IMR-90 (cell line): ENCODE results near the gene HMX1. TPM values are rescaled to one million over a fixed set of nuclear protein-coding genes. Genes with fewer than 3 reads are reported as not detected.

ENCODE experiments used
- ATAC-seq: fragments of 200-7000 bp; cut with Tn5 transposase; 2 replicates; pipeline ENCODE4 v1.9.1; 2020; ENCODE audit warnings: low read depth, mild to moderate bottlenecking, moderate library complexity
- BruUV-seq: library from RNA; stranded (reverse); fragments of 400-500 nt; replicated peaks from 2 replicates; lab custom pipeline; 2021; lab: Mats Ljungman, UMichigan
- CTCF ChIA-PET: fragments of 300-600 bp; formaldehyde crosslinking; extraction: SDS; loops from one replicate; lab custom pipeline; 2021; ENCODE audit warnings: antibody characterized with exemption; lab: Yijun Ruan, JAX
- POLR2A ChIA-PET: fragments of 300-600 bp; sonication (Branson Sonifier 250); formaldehyde crosslinking; loops from one replicate; lab custom pipeline; 2022; ENCODE audit warnings: antibody characterized with exemption; ENCODE audit not compliant: unreplicated experiment; lab: Charles Lee
- DNase-seq: peaks from one replicate; pipeline ENCODE4 v3.0.0; 2013
- H2AFZ ChIP-seq: replicated peaks from 2 replicates; pipeline ENCODE3; 2013; ENCODE audit warnings: low read length, mild to moderate bottlenecking; ENCODE audit not compliant: poor library complexity
- H2AK5ac ChIP-seq: 2 replicates; pipeline ENCODE4 v1.6.1; 2013; ENCODE audit warnings: low read depth, low read length, inconsistent platforms
- H2AK9ac ChIP-seq: replicated peaks from 2 replicates; pipeline ENCODE3; 2013; ENCODE audit warnings: mild to moderate bottlenecking, low read depth, low read length, moderate library complexity; ENCODE audit not compliant: poor library complexity
- H2BK120ac ChIP-seq: 2 replicates; pipeline ENCODE4 v1.6.1; 2013; ENCODE audit warnings: low read depth, low read length, inconsistent platforms
- H2BK15ac ChIP-seq: 3 replicates; pipeline ENCODE4 v1.6.1; 2013; ENCODE audit warnings: low read depth, low read length, inconsistent platforms
- H2BK20ac ChIP-seq: 2 replicates; pipeline ENCODE4 v1.6.1; 2013; ENCODE audit warnings: low read depth, mild to moderate bottlenecking, inconsistent platforms, low read length, moderate library complexity
- H2BK5ac ChIP-seq: 2 replicates; pipeline ENCODE4 v1.6.1; 2013; ENCODE audit warnings: mild to moderate bottlenecking, low read depth, low read length, inconsistent platforms; ENCODE audit not compliant: poor library complexity, severe bottlenecking
- H3K14ac ChIP-seq: replicated peaks from 2 replicates; pipeline ENCODE4 v1.6.1; 2013; ENCODE audit warnings: low read depth, low read length, inconsistent platforms
- H3K18ac ChIP-seq: 2 replicates; pipeline ENCODE4 v1.6.1; 2013; ENCODE audit warnings: low read depth, low read length, control low read depth
- H3K23ac ChIP-seq: 2 replicates; pipeline ENCODE4 v1.6.1; 2013; ENCODE audit warnings: low read depth, low read length, inconsistent platforms
- H3K27ac ChIP-seq: 2 replicates; pipeline ENCODE4 v1.5.1; 2013; ENCODE audit warnings: mild to moderate bottlenecking, control low read depth, low read length; ENCODE audit not compliant: insufficient read depth
- H3K27me3 ChIP-seq: 2 replicates; pipeline ENCODE4 v1.6.1; 2013; ENCODE audit warnings: low read length; ENCODE audit not compliant: control insufficient read depth, insufficient read depth
- H3K36me3 ChIP-seq: 2 replicates; pipeline ENCODE4 v1.6.1; 2013; ENCODE audit warnings: low read length, mixed read lengths; ENCODE audit not compliant: control insufficient read depth, insufficient read depth
- H3K4ac ChIP-seq: 2 replicates; pipeline ENCODE4 v1.6.1; 2013; ENCODE audit warnings: low read depth, low read length, inconsistent platforms
- H3K4me1 ChIP-seq: 2 replicates; pipeline ENCODE4 v1.6.1; 2013; ENCODE audit warnings: low read length, mixed read lengths; ENCODE audit not compliant: control insufficient read depth, insufficient read depth
- H3K4me2 ChIP-seq: 2 replicates; pipeline ENCODE4 v1.6.1; 2013; ENCODE audit warnings: low read depth, mild to moderate bottlenecking, control low read depth, low read length, moderate library complexity
- H3K4me3 ChIP-seq: 2 replicates; pipeline ENCODE4 v1.5.1; 2013; ENCODE audit warnings: low read depth, mild to moderate bottlenecking, control low read depth, low read length, moderate library complexity; ENCODE audit not compliant: insufficient read depth
- H3K56ac ChIP-seq: 2 replicates; pipeline ENCODE4 v1.6.1; 2013; ENCODE audit warnings: low read length, inconsistent platforms; ENCODE audit not compliant: insufficient read depth; ENCODE audit errors: extremely low read depth
- H3K79me1 ChIP-seq, 2 experiments: 2 replicates each; pipeline ENCODE4 v1.6.1; 2013; ENCODE audit warnings: low read length in 2 of 2, inconsistent platforms in 1 of 2, low read depth in 1 of 2
- H3K9ac ChIP-seq: 2 replicates; pipeline ENCODE4 v1.6.1; 2013; ENCODE audit warnings: low read depth, low read length, control low read depth
- H3K9me1 ChIP-seq: 2 replicates; pipeline ENCODE4 v1.6.1; 2013; ENCODE audit warnings: low read length, inconsistent platforms; ENCODE audit not compliant: insufficient read depth
- H3K9me3 ChIP-seq: 2 replicates; pipeline ENCODE4 v1.6.1; 2013; ENCODE audit warnings: low read length; ENCODE audit not compliant: control insufficient read depth, insufficient read depth
- H4K20me1 ChIP-seq: 2 replicates; pipeline ENCODE4 v1.6.1; 2013; ENCODE audit warnings: low read length, inconsistent platforms; ENCODE audit not compliant: insufficient read depth
- H4K5ac ChIP-seq: 2 replicates; pipeline ENCODE4 v1.6.1; 2013; ENCODE audit warnings: mild to moderate bottlenecking, low read depth, low read length, control low read depth
- H4K8ac ChIP-seq, 2 experiments: 2 replicates each; pipeline ENCODE4 v1.6.1; 2013; ENCODE audit warnings: low read depth in 2 of 2, low read length in 2 of 2, control low read depth in 1 of 2, inconsistent platforms in 1 of 2
- H4K91ac ChIP-seq: 2 replicates; pipeline ENCODE4 v1.6.1; 2013; ENCODE audit warnings: low read depth, low read length, inconsistent platforms; ENCODE audit not compliant: insufficient read depth
- BHLHE40 ChIP-seq: fragments of 150-350 bp; IDR thresholded peaks from 2 replicates; pipeline ENCODE4 v1.6.1; 2016; ENCODE audit warnings: mild to moderate bottlenecking, low read depth, low read length
- CEBPB ChIP-seq: IDR thresholded peaks from 2 replicates; pipeline ENCODE4 v1.6.1; 2012; ENCODE audit warnings: low read depth, low read length, improper control_type of control experiment
- ELK1 ChIP-seq: fragments of 150-350 bp; IDR thresholded peaks from 2 replicates; pipeline ENCODE4 v1.6.1; 2016; ENCODE audit warnings: low read depth, mild to moderate bottlenecking, low read length, moderate library complexity, borderline replicate concordance
- MAFK ChIP-seq: IDR thresholded peaks from 2 replicates; pipeline ENCODE4 v1.6.1; 2012; ENCODE audit warnings: low read depth, low read length, improper control_type of control experiment
- MAZ ChIP-seq: IDR thresholded peaks from 2 replicates; pipeline ENCODE4 v1.6.1; 2012; ENCODE audit warnings: low read depth, mild to moderate bottlenecking, low read length, improper control_type of control experiment, moderate library complexity, borderline replicate concordance
- MXI1 ChIP-seq: IDR thresholded peaks from 2 replicates; pipeline ENCODE4 v1.6.1; 2012; ENCODE audit warnings: low read depth, mild to moderate bottlenecking, low read length, moderate library complexity, borderline replicate concordance
- POLR2A ChIP-seq: IDR thresholded peaks from 2 replicates; pipeline ENCODE4 v1.6.1; 2012; ENCODE audit warnings: mild to moderate bottlenecking, low read depth, low read length
- RCOR1 ChIP-seq: IDR thresholded peaks from 2 replicates; pipeline ENCODE4 v1.6.1; 2012; ENCODE audit warnings: mild to moderate bottlenecking, low read length, improper control_type of control experiment; ENCODE audit not compliant: insufficient replicate concordance
- RFX5 ChIP-seq: IDR thresholded peaks from 2 replicates; pipeline ENCODE4 v1.8.0; 2012; ENCODE audit warnings: low read depth, mild to moderate bottlenecking, low read length, moderate library complexity
- SMC3 ChIP-seq: fragments of 150-350 bp; IDR thresholded peaks from 2 replicates; pipeline ENCODE4 v1.6.1; 2016; ENCODE audit warnings: low read depth, mild to moderate bottlenecking, antibody characterized with exemption, low read length, moderate library complexity
- WGBS, 2 experiments: methylation state at CpG; one replicate each; pipeline versions ENCODE4 v1.1.5 to v1.1.7; 2013; ENCODE audit warnings: missing lambda C conversion rate in 2 of 2; ENCODE audit not compliant: insufficient read length in 1 of 2; ENCODE audit errors: extremely low coverage in 2 of 2; 5-methylcytosine and 5-hydroxymethylcytosine counted together
- dilution Hi-C: fragments of 300-500 bp; cut with HindIII; formaldehyde crosslinking; loops from one replicate; pipeline ENCODE4 v1.14.3; 2018; ENCODE audit warnings: low sequenced_read_pairs; ENCODE audit not compliant: unreplicated experiment
- in situ Hi-C: fragments of 300-500 bp; cut with MboI; formaldehyde crosslinking; loops from 3 replicates; pipeline ENCODE4 v1.14.3; 2019; ENCODE audit warnings: low sequenced_read_pairs, inconsistent platforms, mixed read lengths
- intact Hi-C: fragments of 100-400 bp; cut with micrococcal nuclease; formaldehyde crosslinking; loops from 2 replicates; pipeline ENCODE4 v1.10.0; 2022
- polyA plus RNA-seq, 3 experiments: library from polyadenylated mRNA; depleted of rRNA; stranded (reverse); fragments of >200 nt; gene quantifications; 2 replicates each; pipeline ENCODE4 v1.2.3, GENCODE V29; 2012; ENCODE audit warnings: low replicate concordance in 1 of 3
- total RNA-seq: library from RNA; depleted of rRNA; stranded (reverse); fragments of >200 nt; gene quantifications from 2 replicates; pipeline ENCODE4 v1.2.3, GENCODE V29; 2012

HMX1 gene
- total and polyA plus RNA-seq, 2 of the 4 experiments (the other 2 are of a cell fraction): not detected

- no peak overlapping the region for H4K8ac ChIP-seq
- no peaks in the 10 kb centered on the region for H3K79me1 ChIP-seq
- BruUV-seq: no TSS peak
- H3K56ac ChIP-seq: no peak overlapping the region
- no peak overlapping the region for H3K4me2 ChIP-seq
- H3K18ac ChIP-seq: no peak overlapping the region
- H4K5ac ChIP-seq: no peak overlapping the region
- H3K9me1 ChIP-seq: no peaks in the 10 kb centered on the region
- H2BK5ac ChIP-seq: no peak overlapping the region
- no peak overlapping the region for H3K4me3 ChIP-seq
- no peak overlapping the region for H2BK20ac ChIP-seq
- no peaks in the 10 kb centered on the region for H3K4me1 ChIP-seq
- H2AK9ac ChIP-seq: no peak overlapping the region
- H2AK5ac ChIP-seq: no peak overlapping the region
- H3K9me3 ChIP-seq: no peaks in the 10 kb centered on the region
- intact Hi-C loops (no loop called here), dilution Hi-C loops (no loop called here), in situ Hi-C loops (no loop called here)
- no peak overlapping the region for H4K91ac ChIP-seq
- no peak overlapping the region for H3K23ac ChIP-seq
- H2BK15ac ChIP-seq: no peak overlapping the region
- ATAC-seq (no peak), DNase-seq (no peak)
- peaks cover 84% of the 10 kb centered on the region for H3K27me3 ChIP-seq
- no peaks in the 10 kb centered on the region for H4K20me1 ChIP-seq
- 5% methylated on average over 15 of the region's 64 CpGs; no CpG with 5 or more reads in 1 of the 2 experiments for WGBS, 2 experiments
- no peak for TF ChIP-seq CEBPB
- no peak for TF ChIP-seq MXI1
- no peak for TF ChIP-seq MAFK
- no peak for TF ChIP-seq POLR2A
- TF ChIP-seq RCOR1: no peak
- TF ChIP-seq MAZ: no peak
- no peak for TF ChIP-seq SMC3
- TF ChIP-seq BHLHE40: no peak
- TF ChIP-seq RFX5: no peak
- TF ChIP-seq ELK1: no peak
- H3K4ac ChIP-seq: no peak overlapping the region
- no peak overlapping the region for H3K14ac ChIP-seq
- H3K27ac ChIP-seq: no peak overlapping the region
- peak overlapping the region; percentile 51 for H2AFZ ChIP-seq
- POLR2A ChIA-PET: no interaction called here
- H3K36me3 ChIP-seq: no peaks in the 10 kb centered on the region
- H2BK120ac ChIP-seq: no peak overlapping the region
- CTCF ChIA-PET: no interaction called here
- no peak overlapping the region for H3K9ac ChIP-seq
Measured at GRCh38 chr4:8861576-8862295, 9.9 kb downstream of the HMX1 start.
